Measurements from ENCODE around the gene BSN.

DNA sequence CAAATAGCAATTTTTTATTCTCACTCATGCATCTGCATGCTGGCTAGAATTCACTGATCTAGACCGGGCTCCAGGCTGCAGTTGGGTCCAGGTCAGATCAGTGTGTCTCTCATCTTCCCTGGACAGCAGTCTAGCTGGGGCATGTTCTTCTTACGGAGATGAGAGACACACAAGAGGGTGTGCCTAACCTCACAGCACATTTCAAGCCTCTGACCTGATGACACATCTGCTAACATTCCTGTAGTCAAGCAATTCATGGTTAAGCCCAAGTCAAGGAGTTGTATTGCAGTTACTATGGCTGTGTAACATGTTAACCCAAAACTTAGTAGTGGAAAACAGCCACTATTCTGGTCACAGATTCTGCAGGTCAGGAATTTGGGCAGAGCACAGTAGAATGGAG, 13.1 kb downstream of the BSN start:
- TF ChIP-seq, protein P1, sequence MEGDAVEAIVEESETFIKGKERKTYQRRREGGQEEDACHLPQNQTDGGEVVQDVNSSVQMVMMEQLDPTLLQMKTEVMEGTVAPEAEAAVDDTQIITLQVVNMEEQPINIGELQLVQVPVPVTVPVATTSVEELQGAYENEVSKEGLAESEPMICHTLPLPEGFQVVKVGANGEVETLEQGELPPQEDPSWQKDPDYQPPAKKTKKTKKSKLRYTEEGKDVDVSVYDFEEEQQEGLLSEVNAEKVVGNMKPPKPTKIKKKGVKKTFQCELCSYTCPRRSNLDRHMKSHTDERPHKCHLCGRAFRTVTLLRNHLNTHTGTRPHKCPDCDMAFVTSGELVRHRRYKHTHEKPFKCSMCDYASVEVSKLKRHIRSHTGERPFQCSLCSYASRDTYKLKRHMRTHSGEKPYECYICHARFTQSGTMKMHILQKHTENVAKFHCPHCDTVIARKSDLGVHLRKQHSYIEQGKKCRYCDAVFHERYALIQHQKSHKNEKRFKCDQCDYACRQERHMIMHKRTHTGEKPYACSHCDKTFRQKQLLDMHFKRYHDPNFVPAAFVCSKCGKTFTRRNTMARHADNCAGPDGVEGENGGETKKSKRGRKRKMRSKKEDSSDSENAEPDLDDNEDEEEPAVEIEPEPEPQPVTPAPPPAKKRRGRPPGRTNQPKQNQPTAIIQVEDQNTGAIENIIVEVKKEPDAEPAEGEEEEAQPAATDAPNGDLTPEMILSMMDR (IDR thresholded peaks at IDR 0.05), result no peak
- TF ChIP-seq POLR2A (IDR thresholded peaks at IDR 0.05), result no peak
